SU-DHL-6 (cell line): ENCODE data around the gene RHBDL2.

Source experiments
- CTCF ChIP-seq: fragments of 200-600 bp; sonication (generic); IDR thresholded peaks from one replicate; pipeline ENCODE4 v1.5.1; 2017; ENCODE audit warnings: antibody characterized with exemption, mild to moderate bottlenecking, low read length, moderate library complexity; ENCODE audit not compliant: insufficient read depth, poor library complexity, severe bottlenecking
- EZH2phosphoT487 ChIP-seq: fragments of 200-600 bp; sonication (generic), shearing (Covaris generic); conservative IDR thresholded peaks from 2 replicates; pipeline ENCODE4 v1.6.1; 2018; ENCODE audit warnings: mild to moderate bottlenecking, antibody characterized with exemption, low read length, moderate library complexity, mixed read lengths

- no peak for TF ChIP-seq CTCF
- no peak for TF ChIP-seq EZH2phosphoT487
These were observed 16.2 kb downstream of the RHBDL2 start for GRCh38 chr1:38925391-38925790.
